ENCODE results near the gene AURKAIP1.
"Not testable (repeated sequence)": the region's sequence is repeated elsewhere in the genome, so short reads cannot be mapped to it uniquely, and the experiment has no call there.

AURKAIP1 gene

GRCh38 chr1:1406101-1406820 is 31.3 kb upstream of the AURKAIP1 start:
- no peak for DNase-seq

GRCh38 chr1:1403653-1404052 is 28.6 kb upstream of the AURKAIP1 start:
- no peak for DNase-seq

- DNase-seq = not testable (repeated sequence)
These were observed 27.9 kb upstream of the AURKAIP1 start for GRCh38 chr1:1402901-1403392.

- DNase-seq = peak; percentile 21
These were observed 27.3 kb upstream of the AURKAIP1 start for GRCh38 chr1:1402072-1402900.

GRCh38 chr1:1401457-1402010 is 26.5 kb upstream of the AURKAIP1 start:
- DNase-seq = no peak

- no peak for DNase-seq
These were observed 25.8 kb upstream of the AURKAIP1 start for GRCh38 chr1:1400576-1401456.

- no peak for DNase-seq
These were observed 25.0 kb upstream of the AURKAIP1 start for GRCh38 chr1:1399872-1400575.

GRCh38 chr1:1399187-1399871 is 24.3 kb upstream of the AURKAIP1 start, which contains the start of gene CCNL2:
Gene CCNL2 (minus strand): TSS chr1:1399335. CDS start chr1:1399306, 29 bp downstream.
- DNase-seq = peak; percentile 97

- DNase-seq = no peak
These were observed 23.7 kb upstream of the AURKAIP1 start for GRCh38 chr1:1398677-1399186.

- no peak for DNase-seq
These were observed 23.0 kb upstream of the AURKAIP1 start for GRCh38 chr1:1397839-1398523.

- DNase-seq = no peak
These were observed 20.2 kb upstream of the AURKAIP1 start for GRCh38 chr1:1395166-1395565.

- DNase-seq = no peak
These were observed 19.1 kb upstream of the AURKAIP1 start for GRCh38 chr1:1394116-1394515.

GRCh38 chr1:1393428-1393827 is 18.4 kb upstream of the AURKAIP1 start:
- DNase-seq = no peak

GRCh38 chr1:1393014-1393413 is 18.0 kb upstream of the AURKAIP1 start:
- DNase-seq = no peak

- no peak for DNase-seq
These were observed 16.2 kb upstream of the AURKAIP1 start for GRCh38 chr1:1391225-1391624.

GRCh38 chr1:1390675-1391074 is 15.7 kb upstream of the AURKAIP1 start:
- DNase-seq = no peak

GRCh38 chr1:1388078-1388472 is 13.1 kb upstream of the AURKAIP1 start:
- DNase-seq = no peak

- DNase-seq = no peak
These were observed 12.4 kb upstream of the AURKAIP1 start for GRCh38 chr1:1387098-1388077.

GRCh38 chr1:1385931-1386330 is 10.9 kb upstream of the AURKAIP1 start:
- DNase-seq = no peak

Data from KG1 (cell line).